GM19395 (cell line): ENCODE results near the gene GRK1.

Source experiments
- ATAC-seq: cut with Tn5 transposase; IDR thresholded peaks from one replicate; pipeline ENCODE4 v1.9.1; 2021; ENCODE audit warnings: mild to moderate bottlenecking, moderate library complexity; ENCODE audit not compliant: unreplicated experiment

GRK1 gene

DNA sequence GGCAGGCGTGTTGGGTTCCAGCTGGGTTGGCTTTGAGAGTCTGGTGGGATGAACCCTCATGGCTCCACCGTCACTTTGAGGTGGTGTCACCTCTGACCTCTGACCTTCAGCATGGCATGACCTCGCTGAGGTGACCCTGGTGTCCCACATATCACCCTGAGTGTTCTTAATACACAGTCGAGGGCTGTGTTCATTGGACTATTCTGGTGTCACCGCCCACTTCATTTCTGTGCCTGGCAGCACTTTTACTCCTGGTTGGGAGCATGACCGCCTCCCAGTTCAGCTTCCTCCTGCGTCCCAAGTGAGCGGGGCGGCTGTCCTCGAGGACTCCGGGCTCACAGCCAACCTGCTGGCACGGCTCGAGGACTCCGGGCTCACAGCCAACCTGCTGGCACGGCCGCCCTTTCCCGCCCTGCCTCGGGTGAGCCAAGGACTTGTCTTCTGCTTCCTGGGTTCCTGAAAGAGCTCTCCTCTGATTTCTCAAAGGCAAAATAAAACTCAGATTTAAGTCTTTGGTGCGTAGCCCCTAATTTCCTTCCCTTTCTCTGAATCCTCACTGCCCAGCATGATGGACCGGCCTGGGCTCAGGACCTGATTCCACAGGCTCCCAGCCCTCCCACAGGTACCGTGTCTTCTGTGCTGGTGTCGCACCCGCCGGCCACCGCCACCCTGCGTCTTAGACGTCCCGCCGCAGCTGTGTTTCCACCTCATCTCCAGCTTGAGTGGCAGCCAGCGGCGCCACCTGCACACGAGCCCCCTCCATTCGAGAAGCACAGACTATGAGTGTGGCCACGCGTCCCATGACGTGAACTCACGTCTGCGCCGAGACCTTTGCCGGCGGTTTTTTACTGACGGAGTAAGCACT is 19.4 kb upstream of the GRK1 start:
- no peak for ATAC-seq

DNA sequence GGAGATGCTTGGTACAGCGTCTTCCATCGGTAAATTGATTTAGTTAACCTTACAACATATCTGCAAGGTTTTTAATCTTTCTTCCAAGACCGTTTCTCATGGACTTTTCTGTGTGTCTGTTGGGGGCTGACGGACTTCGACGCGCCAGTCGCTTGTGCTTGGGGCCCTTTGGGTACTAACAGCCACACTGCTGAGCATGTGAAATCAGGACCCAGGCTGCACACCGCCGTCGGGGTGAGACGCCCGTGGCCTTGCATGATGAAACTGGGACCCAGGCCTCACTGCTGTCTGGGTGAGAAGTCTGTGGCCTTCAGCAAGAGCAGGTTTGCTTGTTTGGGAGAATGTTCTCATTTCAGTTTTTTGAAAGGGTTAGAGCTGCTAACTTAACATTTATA is 18.8 kb upstream of the GRK1 start:
- no peak for ATAC-seq

DNA sequence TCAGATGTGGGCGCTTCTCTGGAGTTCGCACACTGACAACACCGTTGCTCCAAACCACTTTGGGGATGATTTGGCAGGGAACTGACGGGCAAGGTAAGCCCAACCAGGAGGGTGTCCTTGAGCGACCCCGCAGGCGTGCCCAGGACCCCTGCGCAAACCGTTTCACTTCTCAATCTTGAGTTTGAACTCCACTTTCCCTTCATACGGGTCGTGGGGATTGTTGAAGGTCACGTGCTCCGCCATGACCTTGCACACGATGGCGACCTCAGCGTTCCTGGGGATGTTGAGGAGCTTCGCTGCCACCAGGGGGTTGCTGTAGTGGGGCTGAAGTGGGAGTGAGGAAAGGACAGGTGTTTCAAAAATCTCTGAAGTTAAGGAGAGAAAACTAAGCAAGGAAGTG is 17.8 kb upstream of the GRK1 start:
- ATAC-seq: no peak

DNA sequence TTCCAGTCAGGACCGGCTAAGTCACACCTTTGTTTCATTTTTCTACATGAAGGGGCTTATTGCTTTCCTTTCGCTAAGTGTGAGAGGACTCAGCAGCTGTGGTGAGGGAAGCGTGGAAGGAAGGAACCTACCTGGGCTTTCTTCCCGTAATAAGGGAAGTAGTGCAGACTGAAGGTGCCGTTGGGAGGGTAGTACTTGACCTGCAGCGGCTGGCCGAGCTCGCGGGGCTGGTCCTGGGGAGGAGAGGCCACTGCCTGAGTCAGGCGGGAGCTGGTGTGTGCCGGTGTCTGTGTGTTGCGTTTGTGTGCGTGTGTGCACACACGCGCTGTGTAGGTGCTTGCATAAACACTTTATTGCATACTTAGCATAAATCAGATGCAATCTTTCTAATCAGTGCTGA is 16.7 kb upstream of the GRK1 start:
- ATAC-seq: no peak

DNA sequence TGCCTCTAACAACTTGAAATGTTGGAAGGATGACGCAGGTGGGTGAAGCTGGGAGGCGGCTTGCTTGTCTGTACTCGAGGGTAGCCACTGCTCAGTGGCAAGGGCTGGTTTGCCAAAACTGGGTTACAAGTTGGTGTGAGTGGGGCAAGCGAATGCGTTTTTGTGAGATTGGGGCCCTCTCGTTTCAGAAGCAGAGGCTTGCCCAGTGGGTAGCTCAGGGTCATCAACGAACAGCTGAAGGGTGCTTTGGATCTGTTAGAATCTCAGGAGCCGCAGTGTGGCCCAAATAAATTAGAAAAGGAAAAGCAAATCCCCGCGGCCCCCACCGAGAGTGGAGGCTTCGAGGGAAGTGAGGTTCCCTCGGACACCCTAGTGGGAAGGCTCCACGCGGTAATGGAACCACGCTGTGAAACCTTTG is 16.3 kb upstream of the GRK1 start:
- ATAC-seq: no peak

DNA sequence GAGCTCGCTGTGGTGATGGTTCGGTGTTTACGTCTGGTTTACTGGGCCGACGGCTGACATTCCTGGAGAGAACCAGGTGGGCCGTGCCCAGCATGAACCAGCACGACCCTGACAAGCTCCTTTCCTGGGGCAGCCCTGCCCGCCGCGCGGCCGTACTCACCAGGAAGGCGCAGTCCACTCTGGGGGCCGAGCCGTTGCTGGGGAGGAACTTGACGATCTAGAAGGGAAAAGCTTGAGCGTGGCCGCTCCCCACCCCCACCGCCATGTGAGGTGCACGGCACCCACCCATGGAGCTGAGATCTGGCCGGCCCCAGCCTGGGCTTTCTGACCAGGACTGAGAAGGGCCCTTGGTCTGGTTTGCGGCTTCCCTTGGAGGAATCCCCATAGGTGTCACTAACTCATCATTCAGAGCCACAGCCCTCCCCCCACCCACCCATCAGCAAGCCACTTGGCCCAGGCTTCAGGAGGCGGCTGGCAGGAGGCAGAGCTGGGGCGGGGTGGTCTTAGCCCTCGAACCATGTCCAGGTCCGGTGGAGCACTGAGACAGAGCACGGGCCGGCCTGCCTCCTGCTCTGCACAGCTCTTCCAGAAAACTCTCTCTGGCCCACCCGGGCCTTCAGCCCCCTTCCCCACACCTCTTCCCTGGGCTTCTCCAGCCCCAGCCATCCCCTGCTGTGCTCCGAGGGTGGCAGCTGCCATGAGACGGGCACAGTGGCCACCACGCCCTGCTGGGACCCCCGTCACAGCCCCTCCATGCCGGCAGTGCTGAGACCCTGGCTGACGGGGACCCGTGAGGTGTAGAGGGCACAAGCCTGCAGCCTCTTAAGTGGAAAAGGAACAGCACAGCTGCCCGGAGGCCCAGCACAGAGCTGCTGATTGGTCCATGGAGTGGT is 15.3 kb upstream of the GRK1 start:
- ATAC-seq: no peak

DNA sequence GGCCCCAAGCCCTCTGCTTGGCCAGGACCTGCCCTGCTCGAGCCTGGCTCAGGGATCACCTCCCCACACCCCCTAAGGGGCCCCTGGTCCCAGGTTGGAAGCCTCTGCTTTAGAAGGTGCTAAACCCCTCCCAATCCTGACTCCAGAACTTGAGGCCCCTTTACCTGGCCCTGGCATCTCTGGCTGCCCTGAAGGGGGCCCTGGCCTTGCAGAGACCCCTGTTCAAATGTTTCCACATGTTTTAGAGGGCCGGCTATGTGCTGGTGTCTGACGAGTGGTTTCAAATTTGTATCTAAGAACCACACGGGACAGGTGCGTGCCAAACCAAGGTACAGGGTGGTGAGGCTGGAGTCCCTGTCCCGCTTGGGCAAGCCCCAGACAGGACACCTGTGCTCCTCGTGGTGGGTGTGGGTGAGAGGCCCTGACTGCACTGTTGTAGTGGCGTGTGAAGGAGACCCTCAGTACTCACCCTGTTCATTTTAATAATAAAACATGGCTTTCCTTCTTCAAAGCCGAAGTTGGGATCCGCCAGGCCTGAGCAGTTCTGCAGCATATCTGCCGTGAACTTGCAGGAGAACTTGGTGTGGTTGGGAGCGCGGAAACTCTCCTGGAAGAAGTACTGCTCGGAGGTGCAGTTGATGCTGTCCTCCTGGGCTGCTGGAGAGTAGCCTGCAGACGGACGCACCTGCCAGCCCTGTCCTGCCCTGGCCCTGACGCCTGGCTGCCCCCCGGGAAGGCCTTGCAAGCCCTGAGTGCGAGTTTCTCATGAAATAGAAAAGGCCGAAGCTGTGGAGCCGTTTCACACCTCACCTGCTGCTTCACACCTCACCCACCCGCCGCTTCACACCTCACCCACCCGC is 14.4 kb upstream of the GRK1 start:
- no peak for ATAC-seq

DNA sequence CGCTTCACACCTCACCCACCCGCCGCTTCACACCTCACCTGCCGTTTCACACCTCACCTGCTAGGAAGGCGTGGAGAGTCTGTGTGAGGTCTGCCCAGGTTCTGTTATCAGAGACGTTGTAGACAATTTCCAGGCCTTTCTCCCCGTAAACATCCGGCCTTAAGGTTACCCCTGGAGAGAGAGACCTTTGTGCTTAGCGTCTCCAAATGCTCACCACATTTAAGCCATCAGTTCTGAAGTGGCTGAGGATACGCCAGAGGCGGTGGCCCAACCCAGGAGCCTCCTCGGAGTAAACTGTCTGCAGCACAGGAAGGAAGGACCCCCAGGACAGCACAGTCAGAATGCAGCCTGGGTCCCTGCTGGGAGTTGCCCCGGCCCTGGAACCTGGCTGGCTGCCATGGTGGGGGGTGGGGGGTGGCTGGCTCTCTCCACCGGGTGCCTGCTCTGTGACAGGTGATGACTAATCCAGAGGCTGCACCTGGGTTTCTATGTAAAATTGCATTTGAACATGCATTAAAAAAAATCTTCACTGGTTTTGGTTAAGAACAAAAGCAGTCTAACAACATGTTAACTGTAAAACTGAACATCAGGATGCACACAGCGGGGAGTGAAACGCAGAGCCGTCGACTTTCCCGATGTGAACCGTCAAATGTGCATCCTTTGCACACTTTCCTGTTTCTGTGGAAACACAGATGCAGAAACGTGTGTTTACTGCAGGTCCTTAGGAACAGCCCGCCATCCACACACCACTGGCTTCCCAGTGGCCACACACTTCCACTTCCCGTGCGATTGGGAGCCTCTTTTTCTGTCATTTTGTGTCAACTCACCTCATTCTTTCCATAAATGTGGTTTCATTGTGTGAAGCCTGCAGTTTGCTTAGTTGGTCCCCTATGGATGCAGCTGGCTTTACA is 13.5 kb upstream of the GRK1 start:
- ATAC-seq: no peak

DNA sequence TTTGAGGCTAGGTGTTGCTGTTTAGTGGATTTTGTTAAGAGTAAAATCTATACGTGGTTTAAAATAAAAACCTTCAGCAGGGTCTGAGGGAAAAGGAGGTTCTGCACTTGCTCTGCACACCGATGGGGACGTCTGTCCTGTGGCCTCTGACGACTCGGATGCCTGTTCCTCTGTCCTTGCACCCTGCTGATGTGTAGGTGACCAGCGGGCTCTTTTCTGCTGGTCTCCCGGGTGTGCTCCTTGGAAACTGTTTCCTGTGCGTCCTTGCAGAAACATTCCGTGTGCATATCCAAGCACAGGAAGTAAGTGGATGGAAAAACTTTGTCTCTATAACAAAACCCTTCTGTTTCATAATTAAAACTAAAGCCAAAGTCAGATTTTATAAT is 12.9 kb upstream of the GRK1 start:
- ATAC-seq: no peak

DNA sequence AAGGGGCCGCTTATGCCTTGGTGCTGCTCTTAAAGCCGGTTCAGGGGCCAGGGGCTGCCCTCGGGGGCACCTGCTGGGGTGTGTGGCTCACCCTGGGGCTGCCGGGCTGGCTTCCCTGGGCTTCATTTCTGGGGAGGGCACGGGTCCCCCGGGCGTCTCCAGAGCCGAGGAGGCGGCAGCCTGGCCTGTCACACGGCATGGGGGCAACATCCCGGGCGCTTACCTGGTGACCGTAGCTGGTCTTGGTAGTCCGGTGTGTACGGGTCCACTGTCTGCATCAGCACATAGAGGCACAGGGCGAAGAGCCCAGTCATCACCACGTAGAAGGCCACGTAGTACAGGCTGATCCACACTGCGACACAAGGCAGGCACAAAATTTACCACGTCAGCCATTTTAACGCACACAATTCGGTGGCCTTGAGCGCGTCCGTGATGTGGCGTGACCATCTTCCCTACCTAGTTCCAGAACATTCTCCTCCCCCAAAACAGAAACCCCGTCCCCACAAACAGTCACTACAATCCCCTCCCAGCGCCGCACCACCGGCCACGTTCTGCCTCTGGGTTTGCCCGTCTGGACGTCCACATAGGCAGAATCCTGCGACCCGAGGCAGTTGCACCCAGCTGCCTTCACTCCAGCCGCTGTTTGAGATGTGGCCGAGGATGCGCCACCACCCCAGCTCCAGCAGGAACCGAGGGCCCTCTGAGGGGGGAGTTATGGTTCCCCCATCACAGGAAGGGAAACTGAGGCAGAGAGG is 12.3 kb upstream of the GRK1 start:
- no peak for ATAC-seq

DNA sequence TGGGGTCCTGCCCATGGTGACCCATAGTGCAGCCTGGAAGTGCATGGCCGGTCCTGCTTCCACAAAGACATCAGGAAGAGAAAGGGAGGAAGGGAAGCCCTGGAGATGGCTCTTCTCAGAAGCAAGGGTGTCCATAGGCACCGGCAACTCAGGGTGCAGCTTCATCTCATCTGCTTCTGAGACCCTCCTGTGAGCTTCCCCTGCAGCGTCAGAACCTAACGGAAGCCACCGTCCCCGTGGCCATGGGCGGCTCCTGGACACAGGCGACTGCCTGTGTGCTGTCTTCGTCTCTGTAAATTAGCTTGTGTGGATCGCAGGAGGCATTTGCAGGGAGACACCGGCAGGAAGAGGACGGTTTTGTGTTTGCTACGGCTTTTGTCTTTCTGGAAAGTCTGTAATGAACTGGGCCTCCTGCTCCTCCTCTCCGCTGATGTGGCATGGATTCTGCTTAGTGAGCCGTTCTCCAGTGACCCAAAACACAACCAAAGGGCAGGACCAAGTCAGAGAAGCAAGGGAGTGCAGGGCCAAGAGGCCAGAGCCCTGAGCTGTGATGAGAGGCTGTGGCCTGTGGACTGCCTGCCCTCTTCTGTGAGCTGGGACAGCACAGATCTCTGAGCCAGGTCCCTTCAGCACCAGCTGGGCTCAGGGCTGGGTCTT is 11.5 kb upstream of the GRK1 start:
- ATAC-seq: no peak

DNA sequence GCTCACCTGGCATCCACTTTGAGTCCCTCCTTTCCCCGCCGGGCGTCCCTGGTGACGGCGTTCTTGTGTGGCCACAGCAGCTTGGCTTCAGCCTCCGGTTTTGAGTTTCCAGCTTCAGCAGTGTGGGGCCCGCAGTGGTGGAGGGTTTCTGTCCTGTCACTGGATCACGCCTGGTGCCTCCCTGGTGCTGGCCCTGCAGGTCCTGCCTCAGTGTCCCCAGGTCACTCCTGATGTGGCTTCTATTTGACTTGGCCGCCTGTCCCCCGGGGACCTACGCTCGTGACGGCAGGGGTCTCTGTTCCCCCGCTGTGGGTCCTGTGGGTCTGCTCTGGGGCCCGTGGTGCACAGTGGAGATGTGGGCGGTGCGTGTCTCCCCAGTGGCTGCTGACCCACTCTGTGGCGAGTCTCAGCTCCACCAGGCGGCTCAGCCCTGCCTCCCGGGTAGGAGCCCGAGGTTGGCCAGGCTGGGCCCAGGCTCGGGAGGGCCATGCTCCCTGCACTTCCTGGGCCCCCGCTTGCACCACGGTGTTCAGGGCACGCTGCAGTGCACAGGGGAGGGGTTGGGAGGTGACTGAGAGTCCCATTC is 10.9 kb upstream of the GRK1 start:
- no peak for ATAC-seq

DNA sequence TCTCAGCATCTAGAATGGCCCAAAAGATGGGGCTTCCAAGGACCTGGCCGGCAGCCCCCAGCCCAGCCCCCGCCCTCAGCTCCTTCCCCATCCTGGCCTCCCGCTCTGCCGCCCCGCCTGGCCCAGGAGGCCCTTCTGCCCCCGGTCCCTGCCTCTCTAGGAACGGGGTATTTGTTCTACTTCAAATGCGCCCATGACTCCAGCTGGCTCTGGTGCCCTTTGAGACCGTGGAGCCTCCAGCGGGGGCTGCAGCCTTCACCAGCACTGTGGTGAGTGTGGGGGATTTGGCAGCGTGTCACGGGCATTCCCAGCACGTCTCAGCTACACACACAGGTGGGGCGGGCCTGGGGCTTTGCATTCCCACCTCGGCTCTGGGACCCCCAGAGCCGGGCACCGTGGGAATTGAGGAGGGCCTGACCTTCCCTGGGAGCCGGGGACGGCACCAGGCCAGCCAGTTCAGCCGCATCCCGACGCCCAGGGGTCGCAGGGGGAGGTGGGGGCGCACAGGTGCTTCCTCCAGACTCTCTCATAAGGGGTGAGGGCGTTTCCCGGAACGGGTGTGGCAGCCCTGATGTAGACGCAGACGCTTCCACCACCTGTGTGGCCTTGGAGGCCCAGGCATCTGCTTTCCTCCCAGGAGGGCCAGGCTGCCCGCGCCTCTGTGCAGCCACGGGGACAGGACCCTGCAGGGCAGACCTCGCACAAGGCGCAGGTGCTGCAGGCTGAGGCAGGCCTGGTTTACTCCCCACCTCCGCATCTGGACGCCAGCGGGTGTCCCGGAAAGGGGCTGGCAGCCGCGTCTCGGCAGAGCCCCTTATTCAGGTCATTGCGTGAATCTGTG is 10.0 kb upstream of the GRK1 start:
- no peak for ATAC-seq

DNA sequence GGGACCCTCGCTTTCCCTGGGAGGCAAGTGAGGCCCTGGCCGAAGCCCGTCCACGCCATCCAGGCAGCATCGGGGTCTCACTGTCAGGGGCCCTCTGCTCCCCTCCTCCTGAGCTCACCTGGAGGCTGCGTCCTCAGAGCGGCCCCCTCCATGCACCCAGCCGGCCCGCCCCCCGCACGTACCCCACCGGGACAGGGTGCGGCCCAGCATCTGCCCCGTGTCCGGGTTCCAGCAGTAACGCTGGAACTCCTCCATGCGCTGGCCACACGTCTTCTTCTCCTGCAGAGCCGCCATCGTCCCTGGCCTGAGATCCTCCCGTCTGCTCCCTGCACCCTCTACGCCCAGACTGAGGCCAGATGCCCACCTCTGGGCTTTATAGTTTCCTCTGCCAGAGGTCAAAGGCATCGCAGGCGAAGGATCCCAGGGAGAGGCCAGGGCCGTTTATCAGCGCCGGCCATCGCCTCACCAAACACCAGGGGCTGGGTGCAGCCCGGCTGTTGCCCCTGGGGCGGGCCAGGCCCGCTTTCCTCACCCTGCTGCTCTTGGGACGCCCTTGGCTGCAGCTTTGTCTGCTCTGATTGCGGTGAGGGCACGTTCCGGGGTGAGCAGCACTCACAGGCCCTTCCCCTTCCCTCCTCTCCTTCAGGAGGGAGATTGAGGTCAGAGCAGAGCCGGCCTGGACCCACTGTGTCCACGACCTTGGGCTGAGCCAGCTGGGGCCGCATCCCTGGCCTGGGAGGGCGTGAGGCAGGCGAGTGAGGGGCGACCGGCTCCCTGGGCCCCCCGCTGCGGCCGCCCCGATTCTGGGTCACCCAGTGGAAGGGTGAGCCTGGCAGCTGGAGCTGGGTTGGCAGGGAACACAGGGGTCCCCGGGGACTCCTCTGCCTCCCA is 8.9 kb upstream of the GRK1 start, which contains the start of gene ATP4B:
Gene ATP4B (minus strand): TSS at position 348 of the 891 bp plus-strand sequence. CDS start 54 bp downstream, at position 294.
- no peak for ATAC-seq

DNA sequence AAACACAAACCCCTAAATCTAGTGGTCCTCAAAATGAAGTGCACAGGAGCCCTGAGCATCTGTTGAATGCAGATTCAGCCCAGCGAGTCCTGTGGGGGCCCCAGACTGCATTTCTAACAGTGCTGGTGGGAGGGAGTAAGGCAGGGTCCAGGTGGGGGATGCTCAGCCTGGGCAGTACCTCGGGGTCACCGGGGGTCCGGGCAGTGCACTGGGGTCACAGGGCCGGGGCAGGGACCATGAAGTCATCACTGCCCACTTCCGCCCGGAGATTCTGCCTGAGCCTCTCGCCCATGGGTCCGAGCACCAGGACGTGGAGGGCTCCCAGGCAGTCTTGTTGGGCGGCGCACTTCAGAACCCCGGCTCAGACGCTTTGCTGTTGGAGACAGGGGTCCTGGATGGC is 8.2 kb upstream of the GRK1 start:
- ATAC-seq: no peak

DNA sequence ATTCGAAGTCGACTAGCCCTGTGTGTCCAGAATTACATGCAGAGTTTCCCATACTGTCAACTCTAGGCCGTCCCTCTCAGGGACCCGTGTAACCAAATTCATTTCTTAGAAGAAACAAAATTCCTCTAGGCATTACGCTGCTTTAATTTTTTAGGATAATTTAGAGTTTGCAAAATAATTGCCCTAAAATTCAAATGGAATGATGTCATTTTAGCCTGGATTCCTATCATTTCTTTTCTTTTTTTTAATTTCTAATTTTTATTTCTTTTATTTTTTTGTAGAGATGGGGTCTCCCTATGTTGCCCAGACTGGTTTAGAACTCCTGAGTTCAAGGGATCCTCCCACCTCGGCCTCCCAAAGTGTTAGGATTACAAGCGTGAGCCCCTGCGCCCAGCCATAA is 7.7 kb upstream of the GRK1 start:
- ATAC-seq: no peak
